ENCODE data around the gene L1CAM.

The L1CAM gene, protein sequence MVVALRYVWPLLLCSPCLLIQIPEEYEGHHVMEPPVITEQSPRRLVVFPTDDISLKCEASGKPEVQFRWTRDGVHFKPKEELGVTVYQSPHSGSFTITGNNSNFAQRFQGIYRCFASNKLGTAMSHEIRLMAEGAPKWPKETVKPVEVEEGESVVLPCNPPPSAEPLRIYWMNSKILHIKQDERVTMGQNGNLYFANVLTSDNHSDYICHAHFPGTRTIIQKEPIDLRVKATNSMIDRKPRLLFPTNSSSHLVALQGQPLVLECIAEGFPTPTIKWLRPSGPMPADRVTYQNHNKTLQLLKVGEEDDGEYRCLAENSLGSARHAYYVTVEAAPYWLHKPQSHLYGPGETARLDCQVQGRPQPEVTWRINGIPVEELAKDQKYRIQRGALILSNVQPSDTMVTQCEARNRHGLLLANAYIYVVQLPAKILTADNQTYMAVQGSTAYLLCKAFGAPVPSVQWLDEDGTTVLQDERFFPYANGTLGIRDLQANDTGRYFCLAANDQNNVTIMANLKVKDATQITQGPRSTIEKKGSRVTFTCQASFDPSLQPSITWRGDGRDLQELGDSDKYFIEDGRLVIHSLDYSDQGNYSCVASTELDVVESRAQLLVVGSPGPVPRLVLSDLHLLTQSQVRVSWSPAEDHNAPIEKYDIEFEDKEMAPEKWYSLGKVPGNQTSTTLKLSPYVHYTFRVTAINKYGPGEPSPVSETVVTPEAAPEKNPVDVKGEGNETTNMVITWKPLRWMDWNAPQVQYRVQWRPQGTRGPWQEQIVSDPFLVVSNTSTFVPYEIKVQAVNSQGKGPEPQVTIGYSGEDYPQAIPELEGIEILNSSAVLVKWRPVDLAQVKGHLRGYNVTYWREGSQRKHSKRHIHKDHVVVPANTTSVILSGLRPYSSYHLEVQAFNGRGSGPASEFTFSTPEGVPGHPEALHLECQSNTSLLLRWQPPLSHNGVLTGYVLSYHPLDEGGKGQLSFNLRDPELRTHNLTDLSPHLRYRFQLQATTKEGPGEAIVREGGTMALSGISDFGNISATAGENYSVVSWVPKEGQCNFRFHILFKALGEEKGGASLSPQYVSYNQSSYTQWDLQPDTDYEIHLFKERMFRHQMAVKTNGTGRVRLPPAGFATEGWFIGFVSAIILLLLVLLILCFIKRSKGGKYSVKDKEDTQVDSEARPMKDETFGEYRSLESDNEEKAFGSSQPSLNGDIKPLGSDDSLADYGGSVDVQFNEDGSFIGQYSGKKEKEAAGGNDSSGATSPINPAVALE

DNA sequence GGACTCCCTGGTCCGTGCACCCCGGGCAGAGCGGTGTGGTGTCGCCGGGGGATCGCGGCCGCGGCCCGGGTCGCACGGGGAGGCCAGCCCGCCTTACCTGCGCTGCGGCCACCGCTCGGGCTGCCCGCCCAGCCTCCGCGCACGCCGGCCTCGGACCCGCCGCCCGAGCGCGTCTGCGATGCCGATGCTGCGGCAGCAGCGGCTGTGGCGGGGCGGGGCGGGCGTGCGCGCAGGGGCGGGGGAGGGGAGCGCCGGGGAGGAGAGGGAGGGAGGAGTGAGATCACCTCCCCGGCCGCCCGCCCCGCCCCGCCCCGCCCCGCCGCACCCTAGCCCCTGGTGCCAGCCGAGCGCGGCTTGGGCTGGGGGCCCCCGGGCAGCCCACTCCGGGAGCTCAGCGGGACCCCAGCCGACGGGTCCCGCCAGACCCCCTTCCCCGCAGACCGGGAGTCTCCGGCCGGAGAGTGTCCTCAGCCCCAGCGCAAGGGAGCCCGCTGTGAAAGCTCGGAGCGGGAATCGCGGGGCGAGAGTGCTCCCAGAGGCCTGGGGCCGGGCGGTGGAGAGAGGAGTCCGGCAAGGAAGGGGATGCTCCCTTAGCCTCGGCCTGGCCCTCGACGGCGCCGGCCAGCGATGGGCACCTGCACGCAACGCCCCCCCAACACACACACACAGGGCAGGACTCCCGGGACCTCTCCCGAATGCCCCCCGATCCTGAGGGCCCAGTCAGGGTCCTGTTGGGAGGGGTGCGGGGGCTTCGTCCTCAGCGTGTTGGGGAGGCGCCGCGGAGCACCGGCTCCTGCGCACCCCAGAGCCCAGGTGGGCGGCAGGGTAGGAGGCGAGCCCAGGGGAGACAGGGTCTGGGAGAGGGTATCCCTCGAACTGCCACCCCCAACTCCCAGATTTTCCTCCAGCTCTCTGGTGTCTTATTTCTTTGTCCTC is at the start of gene L1CAM:
TSS of gene L1CAM (minus strand) at position 206 of the 936 bp plus-strand sequence. CDS start 10,337 bp downstream, outside the sequence.
- DNase-seq: no peak

DNA sequence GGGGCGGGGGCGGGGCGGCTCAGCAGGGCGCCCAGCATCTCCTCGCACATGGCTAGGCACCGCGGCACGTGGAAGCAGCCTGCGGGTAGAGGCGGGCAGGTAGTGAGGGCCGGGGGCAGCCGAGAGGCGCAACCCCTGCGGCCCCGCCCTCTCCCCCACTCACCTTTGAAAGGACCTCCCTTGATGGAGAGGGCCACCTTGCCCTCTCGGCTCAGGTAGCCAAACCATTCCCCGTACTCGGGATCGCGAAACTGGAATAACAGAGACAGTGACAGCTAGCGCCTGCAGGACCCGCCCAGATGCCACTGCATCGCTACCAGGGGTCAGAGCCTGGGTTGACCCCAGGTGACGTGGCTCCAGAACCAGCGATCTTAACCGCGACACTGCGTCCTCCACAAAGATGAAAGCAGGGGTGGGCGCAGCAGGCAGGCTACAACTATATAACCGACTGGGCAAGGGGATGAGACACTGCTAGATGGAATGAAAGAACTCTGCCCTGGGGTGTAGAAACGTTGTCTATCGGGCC is 49.4 kb upstream of the L1CAM start:
- no peak for DNase-seq

DNA sequence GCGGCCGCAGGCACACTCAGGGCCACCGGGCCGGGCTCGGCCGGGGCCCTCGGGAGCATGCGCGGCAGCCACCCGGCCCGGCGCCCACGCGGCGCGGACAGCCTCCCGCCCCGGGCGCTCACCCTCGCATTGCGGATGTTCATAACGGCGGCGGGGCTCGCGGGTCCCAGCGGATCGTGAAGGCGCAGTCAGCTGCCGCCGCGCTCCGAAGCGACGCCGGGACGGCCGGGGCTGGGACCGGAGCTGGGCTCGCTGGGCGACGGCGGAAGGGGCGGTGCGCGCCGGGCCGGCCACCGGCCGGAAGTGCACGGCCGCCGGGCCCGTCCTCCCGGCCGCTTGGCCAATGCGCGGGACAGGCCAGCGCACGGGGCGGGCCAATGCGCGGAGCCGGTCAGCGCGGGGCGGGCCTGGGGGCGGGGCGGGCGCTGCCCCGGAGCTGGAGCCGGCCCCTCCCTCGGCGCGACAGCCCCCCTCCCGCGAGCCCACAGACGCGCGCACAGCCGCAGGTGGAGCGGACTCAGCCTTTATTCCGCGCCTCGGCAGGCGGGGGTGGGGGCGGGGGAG is 48.9 kb upstream of the L1CAM start, which contains the start of gene NAA10:
TSS of gene NAA10 (minus strand) at position 276 of the 564 bp plus-strand sequence. CDS start at position 143, 133 bp downstream.
- peak; percentile 12 for DNase-seq

DNA sequence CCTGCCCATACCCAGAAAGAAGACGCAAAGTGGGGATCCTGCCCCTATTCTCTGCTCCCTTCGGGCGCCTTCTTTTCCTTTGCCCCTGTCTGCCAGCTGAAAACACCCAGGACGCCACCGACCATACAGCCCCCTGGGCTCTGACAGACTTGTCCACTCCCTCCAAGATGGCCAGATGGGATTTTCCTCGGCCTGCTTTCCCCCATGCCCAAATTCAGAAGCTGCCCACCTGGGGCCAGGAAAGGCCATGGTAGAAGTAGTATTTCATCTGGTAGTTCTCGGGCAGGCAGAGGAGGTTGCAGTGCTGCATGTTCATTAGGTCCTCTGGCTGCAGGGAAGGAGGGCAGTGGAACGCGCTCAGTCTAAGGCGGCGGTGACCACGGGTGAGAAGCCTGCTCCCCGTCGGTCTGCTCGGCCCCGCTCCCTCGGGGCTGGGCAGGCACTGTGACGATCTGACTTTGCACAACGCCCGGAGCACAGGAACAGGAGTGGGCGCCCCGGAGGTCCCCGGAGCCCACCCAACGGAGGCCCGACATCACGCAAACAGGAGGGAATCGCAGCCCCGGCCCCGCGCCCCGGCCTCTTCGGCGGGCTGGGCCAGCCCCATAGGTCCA is 48.3 kb upstream of the L1CAM start:
- DNase-seq: no peak

DNA sequence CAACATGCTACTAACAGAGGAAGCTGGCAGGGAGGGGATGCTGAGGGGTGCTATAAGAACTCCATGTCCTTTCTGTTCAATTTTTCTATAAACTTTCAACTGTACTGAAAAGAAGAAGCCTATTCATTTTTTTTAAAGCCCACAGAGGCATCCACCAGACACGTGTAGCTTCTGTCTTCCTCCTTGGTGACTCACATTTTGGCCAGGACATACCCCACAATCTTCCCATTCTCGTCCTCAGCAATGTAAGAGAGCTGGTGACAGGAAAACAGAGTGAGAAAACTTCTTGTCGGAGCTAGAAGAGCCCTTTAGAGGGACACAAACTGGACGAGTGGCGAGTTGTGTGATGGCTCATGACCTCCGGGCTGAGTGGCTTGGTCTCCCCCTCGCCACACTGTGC is 47.8 kb upstream of the L1CAM start:
- no peak for DNase-seq

DNA sequence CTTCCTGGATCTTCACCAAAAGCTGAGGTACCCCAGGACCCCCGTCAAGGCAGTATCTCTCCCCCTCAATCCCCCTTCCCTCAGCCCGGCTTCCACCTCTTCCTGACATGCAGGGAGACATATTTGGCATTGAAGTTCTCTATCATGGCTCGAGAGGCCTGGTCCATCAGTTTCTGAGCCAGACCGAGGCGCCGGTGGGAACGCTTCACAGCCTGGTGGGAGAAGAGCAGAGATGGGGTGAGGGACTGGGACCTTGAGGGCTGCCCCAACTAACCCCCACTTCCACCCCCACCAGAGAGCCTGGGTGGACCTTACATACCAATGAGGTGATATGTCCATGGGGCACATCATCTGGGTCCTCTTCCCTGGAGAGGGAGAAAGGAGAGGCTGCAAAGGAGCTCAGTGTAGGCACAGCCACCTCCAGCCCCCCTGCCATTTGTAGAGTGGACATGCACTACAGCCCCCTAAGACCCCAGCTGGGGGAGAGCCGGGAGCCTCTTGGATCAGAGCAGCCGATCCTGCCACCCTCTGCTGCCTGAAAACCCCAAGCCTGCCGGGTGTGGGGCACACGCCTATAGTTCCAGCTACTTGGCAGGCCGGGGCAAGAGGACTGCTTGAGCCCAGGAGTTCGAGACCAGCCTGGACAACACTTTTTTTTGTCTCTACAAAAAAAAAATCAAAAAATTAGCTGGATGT is 46.4 kb upstream of the L1CAM start:
- no peak for DNase-seq

DNA sequence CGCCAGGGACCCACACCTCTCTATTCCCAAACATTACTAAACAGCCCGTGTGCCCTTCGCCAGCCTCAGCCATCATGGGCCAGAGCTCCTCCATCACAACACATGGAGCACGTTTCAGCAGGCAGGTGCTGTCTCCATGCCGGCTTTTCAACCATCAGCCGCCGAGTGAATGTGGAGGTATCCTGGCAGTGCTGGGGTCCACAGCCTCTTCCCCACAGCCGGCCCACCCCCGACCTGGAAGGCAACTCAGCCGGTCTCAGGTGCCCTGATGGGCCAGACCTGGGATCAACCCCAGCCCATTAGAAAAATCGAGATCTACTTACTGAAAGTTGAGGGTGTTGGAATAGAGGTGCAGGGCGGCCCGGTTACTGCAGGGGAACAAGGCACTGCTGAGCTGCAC is 45.8 kb upstream of the L1CAM start:
- DNase-seq: no peak

DNA sequence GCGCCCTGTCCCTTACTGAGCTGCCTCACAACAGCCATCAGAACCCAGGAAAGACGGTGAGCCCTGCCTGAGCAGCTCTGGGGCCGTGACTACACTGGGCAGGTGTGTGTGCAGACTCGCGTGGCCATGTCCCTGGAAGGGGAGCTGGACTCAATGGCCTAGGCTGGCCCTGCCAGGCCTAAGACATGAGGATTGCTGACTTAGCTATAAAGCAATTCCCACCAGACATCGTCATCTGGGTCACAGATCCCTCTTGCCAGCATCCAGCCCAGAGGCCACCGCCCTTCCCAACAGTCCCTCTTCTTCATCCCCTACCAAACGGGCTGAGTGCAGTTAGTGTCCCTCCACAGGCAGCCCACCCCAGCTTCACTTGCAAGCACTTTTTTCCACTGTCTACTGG is 45.2 kb upstream of the L1CAM start:
- no peak for DNase-seq

DNA sequence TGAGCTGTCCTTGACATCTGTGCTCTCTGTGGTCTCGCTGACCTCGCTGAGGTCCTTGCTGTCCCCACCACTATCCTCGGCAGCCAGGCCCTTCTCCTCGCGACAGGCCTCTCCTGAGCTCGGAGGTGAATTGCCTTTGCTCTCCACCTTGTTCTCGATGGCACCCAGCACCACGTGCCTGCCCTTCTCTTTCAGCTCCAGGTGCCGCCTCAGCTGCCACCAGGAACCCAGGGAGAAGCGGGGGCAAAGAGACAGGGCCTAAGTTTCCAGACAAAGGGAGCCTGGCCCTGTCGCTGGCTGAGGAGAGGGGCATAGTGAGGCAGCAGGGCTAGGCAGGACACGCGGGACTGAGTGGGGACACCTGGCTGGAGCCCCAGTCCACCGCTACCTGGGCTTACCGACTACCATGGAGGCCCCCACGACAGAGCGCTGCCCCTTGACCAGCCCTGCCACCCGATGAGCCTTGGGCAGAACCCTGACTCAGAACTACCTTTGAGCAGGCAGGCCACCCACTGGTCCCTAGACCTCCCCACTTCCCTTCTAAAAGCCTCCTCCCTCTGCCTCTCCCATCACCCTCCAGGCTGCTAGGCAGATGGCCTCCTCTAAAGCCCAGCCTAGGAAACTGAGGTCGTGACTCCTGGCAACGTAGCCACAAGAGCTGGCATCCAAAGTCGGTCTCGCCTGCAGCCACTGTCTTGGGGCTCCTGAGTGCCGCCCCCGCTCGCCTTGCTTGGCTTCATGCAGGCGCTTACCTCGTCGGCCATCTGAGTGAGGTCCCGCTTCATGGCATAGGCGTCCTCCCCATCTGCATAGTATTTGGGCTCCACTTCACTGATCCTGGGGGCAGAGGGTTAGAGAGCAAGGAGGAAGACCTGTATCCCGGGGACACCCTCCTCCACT is 44.3 kb upstream of the L1CAM start:
- no peak for DNase-seq

DNA sequence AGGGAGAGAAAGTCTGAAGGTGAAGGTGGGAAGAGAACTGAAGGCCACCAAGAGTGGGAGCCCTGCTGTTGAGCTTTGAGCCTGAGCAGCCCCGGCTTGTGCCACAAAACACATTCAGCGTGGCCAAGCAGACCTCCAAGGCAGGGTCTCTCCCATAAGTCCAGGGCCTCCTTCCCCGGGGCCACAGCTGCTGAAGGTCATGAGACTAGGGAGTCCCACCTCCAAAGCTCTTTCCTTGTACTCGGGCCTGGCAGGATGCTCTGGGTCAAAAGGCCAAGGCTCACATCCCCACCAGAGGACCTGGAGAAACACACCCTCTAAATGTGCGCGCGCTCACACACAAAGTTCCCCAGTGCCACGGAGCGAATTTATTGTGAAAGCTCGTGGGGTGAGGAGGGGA is 43.6 kb upstream of the L1CAM start:
- DNase-seq: no peak

DNA sequence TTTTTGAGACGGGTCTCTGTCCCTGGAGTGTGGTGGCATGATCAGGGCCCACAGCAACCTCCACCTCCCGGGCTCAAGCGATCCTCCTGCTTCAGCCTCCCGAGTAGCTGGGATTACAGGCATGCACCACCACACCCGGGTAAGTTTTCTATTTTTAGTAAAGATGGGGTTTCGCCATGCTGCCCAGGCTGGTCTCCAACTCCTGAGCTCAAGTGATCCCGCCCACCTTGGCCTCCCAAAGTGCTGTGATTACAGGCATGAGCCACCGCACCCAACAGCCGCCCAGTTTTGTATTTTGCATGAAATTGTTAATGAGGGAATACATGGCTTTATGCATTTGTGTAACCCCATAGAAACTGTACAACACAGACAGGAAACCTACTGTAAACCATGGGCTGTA is 42.9 kb upstream of the L1CAM start:
- DNase-seq: no peak

DNA sequence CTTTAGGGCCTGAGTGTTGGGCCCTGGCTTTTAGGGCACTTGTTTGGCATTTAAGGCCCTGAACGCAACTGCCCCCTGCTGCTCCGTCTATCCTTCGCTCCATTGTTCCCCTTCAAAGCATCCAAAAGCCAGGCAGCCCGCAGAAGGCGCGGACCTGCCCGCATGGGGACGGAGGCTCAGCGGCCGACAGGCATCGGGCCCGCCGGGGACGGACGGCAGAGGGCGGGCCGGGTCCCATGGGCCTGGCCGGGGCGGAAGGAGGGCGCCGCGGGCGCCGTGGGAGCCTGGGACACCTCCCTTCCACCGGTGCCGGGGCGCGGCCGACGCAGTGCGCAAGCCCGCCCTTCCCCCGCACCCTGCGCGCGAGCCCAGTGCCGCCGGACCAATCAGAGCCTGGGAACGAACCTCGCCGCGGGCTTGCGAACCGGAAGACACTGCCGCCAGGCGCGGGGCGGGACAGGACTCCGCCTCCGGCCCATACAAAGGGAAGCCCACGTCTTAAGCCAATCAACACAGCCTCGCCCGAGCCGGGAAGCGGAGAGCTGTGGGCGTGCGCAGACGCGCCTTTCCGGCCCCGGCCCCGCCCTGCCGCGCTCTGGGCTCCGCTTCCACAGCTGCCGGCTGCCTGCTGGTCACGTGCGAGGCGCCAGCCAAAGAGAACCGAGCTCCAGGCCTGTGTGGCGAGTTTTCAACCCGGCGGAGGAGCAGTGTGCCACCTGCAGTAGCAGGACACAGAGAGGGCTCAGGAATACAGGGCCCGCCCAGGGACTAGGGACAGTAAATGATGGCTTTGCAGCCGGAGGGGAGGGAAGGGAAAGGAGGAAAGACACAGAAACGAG is 42.2 kb upstream of the L1CAM start:
- peak; percentile 81 for DNase-seq

DNA sequence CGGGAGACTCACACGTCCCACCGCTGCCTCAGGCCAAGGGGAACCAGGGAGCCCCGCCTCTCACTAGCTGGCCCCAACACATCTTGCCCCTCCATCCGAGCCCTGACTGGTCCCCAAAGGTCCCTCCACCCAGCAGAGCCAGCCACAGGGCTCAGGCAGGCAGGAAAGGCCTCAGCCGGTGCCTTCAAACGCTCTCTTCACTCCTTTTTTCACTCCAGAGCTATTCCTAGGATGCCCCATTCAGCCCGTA is 41.6 kb upstream of the L1CAM start:
- DNase-seq: no peak

DNA sequence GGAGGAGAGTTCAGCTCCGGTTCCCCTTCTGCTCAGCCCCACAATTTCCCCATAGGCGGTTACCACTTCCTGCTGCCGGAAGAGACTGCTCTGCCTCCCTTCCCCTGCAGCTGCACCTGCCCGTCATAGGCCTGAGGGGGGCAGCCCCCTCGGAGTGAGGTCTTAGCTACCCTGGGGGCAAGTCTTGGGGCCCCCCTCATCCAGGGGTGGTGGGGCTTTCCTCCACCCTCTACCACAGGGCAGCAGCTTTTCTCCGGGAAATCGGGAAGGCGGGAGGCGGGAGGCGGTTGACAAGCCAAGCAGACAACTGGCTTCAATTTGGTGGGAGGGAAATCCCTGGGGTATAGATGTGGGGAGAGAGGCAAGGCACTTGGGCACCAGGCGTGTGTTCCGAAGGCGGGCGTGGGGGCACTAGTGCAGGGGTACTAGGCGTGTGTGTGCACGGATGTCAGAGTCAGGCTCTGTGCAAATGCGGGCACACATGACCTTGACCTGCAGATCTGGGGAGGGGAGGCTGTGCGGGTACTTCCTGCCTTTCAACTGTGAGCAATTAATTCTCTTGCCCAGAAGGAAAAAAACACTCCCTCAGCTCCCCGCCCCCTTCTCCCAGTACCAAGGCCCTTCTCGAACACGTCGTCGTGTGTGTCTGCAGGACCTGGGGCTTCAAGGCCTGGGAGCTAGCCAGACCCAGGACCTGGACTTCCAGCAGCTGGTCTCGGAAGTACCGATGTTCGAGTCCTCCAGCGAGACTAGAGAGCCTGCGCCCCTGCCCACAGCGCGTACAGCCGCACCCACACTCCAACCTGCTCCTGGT is 41.1 kb upstream of the L1CAM start:
- DNase-seq: peak; percentile 2

DNA sequence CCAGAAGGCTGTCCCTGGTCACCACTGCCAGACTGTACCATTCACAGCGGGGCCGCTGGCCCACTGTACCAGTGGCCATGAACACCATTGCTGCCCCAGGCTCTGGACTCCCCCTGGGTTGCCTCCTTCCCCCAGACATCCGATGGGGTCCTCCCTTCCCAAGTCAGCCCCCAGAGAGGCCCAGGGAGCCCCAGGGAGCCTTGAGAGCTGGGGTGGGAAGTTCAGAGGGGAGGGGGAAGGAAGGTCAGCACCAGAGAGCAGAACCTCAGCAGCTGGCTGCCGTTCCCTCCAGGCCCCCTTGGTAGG is 40.5 kb upstream of the L1CAM start:
- DNase-seq: no peak

DNA sequence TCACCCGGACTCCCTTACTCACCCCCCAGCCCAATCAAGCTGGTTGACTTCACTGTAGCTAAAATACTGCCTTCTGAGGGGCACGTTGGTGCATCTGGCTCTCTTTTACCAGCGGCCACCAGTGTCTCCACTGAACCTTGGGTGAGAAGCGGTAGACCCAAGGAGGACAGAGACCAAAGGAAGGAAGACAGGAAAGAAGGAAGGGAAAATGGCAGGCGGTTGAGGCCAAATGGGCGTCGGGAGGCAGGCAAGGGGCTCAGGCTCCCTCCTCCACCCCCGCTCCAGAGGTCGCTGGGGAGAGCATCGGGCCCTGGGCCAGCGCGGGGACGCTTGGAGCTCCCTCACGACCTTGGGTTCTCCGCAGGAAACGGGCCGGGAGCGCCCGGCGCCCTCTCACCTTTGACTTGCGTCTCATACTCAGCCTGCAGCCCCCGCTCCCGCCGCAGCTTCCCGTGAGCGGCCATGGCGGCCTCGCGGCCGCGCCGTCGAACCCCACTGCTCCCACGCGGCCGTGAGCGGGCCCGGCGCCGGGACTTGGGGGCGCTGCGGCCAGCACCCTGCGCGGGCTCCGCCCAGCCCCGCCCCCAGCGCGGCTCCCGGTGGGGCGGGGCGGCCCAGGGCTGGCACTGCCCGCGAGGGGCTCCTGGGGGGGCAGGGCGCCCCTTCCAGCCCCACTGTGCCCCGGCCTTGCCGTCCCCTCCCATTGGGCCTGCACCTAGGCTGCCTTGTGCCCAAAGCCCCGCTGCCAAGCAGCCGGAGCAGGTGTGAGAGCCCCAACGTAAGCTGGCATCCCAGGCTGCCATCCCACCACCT is 40.0 kb upstream of the L1CAM start, which contains the start of gene ARHGAP4:
TSS of gene ARHGAP4 (minus strand) at position 526 of the 813 bp plus-strand sequence. CDS start at position 464, 62 bp downstream.
- DNase-seq: no peak

DNA sequence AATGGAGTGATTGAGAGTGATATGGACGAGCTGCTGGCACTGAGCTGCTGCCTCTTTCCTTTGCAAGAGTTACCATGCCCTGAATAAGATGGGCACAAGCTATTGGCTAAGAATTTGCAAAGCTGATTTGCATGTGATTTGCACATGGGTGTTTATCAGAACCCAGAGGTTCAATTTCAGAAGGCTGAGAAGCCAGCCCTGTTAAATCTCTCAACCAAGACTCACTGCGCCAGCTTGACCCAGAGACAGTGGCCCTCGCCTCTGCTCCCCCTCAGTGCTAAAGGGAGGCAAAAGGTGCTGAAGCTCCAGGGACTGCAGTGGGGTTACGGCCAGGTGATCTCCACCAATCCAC is 39.4 kb upstream of the L1CAM start:
- DNase-seq: no peak
